Tibial nerve (tissue), 4 donors: Measurements from ENCODE around the gene RTCA.

Experiments
- CTCF ChIP-seq, 5 experiments: fragments of 200-600 bp in 3 of 5; fragments of 450-650 bp in 2 of 5; sonication (generic) in 3 of 5; IDR thresholded peaks; one replicate each; pipeline ENCODE4 v1.5.1; 2016 to 2019; ENCODE audit warnings: antibody characterized with exemption in 5 of 5, mild to moderate bottlenecking in 3 of 5, moderate library complexity in 2 of 5
- EP300 ChIP-seq, 2 donors: sonication (generic); formaldehyde crosslinking; IDR thresholded peaks; one replicate each; pipeline ENCODE4 v1.6.1; 2017; ENCODE audit warnings: antibody characterized with exemption in 2 of 2, mild to moderate bottlenecking in 1 of 2
- POLR2A ChIP-seq, 2 donors: fragments of 450-650 bp; IDR thresholded peaks; one replicate each; pipeline ENCODE4 v1.6.1; 2017; ENCODE audit warnings: antibody characterized with exemption in 2 of 2, mild to moderate bottlenecking in 2 of 2, moderate library complexity in 2 of 2

DNA sequence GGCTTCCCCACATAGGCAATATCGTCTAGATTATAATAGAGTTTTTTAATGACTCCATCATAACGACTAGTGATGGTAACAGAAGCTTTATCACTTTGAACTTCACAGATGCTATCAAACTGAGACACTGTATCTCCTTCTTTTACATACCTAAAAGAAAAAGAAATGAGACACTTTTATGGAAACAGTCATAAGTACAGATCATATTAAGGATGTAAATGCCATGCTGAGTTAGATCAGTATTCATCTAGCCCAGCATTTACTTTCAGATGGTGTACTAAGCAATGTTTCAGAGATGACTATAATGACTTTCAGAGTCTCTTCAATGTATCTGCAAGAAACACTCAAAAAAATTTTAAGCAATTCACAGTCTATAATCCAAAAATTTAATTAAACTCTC lies 35.3 kb upstream of the RTCA start:
- TF ChIP-seq POLR2A (IDR thresholded peaks at IDR 0.05) = no peak
- TF ChIP-seq CTCF (IDR thresholded peaks at IDR 0.05) = no peak
- TF ChIP-seq EP300 (IDR thresholded peaks at IDR 0.05) = no peak
